HFF-Myc (cell line): ENCODE results near the gene KLHDC9.

Experiments used
- DNase-seq: peaks from one replicate; pipeline ENCODE4 v3.0.0-alpha.2; 2011; ENCODE audit warnings: low read depth; ENCODE audit errors: extremely low read depth
- H3K4me3 ChIP-seq: replicated peaks from 2 replicates; pipeline ENCODE4 v1.5.1; 2011; ENCODE audit warnings: low read depth, mild to moderate bottlenecking, control low read depth, low read length
- CTCF ChIP-seq: IDR thresholded peaks from 2 replicates; pipeline ENCODE4 v1.5.1; 2012; ENCODE audit warnings: mild to moderate bottlenecking, low read depth, low read length, control low read depth; ENCODE audit errors: missing control alignments

KLHDC9 gene

DNA sequence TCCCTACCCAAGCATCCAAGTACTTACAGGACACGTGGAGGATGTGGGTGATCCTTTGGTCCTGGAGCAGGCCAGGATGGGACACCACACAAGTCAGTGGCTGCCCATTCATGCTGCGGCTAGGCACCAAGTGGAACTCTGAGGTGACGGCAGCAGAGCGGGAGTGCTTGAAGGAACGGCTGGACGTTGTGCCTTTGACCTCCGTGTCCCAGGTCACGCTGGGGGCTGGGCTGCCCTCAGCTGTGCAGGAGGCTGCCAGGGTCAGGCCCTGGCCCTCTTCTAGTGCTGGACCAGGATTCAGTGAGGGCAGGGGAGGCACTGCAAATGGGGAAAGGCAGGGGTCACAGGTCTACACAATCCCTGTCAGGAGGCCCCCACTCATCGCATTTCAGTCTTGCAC, 20.7 kb upstream of the KLHDC9 start:
- no peak overlapping the region for H3K4me3 ChIP-seq
- DNase-seq, result no peak
- no peak for TF ChIP-seq CTCF

DNA sequence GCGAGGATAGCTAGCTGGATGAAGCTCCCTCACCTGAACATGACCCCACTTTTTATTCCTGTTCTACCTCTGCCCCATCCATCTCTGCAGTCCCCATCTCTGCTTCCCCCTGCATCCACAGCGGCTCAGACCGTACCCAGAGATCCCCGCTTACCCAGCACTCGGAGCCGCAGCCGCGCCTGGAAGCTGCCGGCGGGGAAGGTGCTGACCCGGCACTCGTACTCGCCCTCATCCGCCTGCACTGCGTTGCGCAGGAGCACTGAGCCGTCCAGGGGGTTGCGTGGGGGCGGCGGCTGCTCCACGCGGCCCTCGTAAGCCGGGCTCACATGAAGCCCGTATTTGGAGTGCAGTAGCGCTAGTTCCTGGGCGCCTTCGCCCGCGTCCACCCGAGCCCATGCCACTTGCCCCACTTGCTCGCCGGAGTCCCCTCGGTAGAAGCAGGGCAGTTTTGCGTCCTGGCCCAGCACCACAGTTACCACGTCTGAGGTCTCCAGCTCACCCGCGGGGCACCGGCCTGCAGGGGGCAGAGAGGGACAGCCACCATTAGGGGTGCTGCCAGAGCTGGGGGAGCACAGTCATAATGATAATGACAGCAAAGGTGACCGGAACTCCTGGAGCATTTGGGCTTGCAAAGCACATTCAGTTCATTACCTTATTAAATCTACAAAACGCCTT, 18.6 kb upstream of the KLHDC9 start:
- H3K4me3 ChIP-seq, result no peak overlapping the region
- no peak for DNase-seq
- no peak for TF ChIP-seq CTCF

DNA sequence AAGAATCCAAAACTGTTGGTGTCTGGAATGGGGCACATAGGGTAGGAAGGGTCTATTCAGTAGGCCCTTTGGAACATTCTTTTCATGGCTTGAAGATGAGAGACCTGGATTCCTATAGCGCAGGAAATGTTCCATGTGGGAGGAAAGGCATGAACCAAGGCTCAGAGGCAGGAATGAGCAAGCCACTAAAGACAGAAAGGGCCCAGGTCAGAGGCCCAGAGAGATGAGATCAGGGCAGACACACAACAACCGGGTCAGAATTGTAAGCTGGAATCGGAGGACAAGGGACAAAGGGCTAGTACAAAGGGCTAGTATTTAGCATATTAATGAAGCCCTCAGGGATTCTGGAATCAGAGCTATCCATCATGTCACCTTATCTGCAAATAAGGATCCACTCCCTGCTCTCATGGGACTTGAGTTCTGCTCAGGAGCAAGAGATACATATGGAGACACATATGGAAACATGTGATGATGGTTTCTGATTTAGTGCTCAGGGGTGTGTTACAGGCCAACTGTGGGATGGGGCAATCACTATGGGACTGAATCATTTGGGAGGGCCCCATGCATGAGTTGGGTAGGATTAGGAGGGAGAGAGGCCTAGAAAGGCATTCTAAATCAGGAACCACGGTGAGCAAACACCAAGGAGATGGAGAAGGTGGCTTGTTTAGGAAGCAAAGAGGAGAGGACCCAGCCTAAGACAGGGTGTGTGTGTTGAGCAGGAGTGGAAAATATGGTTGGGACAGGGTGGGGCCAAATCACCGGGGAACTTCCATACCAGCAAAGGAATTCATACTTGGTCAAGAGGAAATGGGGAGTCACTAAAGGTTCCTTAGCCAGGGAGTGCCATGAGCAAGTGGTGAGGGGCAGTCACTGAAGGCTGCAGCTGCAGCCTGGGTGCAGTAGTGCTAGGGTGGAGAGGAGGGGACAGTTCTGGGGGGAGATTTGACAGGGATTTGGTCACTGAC, 17.4 kb upstream of the KLHDC9 start:
- no peak for DNase-seq
- TF ChIP-seq CTCF, result no peak
- H3K4me3 ChIP-seq, result no peak overlapping the region

- DNase-seq, result no peak
- no peak overlapping the region for H3K4me3 ChIP-seq
- TF ChIP-seq CTCF, result no peak
These were observed 16.6 kb upstream of the KLHDC9 start for GRCh38 chr1:161081519-161081918.

DNA sequence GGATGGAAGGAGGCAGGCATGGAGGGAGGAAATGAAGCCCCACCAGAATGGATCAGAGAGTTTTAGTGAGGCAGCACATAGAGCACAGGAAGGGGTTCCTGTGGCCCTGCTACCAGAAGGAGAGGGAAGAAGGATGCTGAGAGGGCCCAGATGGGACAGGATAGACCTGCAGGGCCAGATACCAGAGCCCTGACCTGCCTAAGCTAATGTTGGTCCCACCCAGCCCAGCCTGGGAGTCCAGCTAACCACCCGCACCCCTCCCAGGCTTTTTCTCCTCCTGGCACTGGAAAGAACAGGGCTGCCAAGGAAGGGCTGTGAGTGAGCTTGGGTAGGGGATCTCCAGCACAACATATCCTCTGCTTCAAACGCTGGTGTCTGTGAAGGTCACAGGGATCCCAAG, 15.7 kb upstream of the KLHDC9 start:
- no peak overlapping the region for H3K4me3 ChIP-seq
- no peak for DNase-seq
- no peak for TF ChIP-seq CTCF

DNA sequence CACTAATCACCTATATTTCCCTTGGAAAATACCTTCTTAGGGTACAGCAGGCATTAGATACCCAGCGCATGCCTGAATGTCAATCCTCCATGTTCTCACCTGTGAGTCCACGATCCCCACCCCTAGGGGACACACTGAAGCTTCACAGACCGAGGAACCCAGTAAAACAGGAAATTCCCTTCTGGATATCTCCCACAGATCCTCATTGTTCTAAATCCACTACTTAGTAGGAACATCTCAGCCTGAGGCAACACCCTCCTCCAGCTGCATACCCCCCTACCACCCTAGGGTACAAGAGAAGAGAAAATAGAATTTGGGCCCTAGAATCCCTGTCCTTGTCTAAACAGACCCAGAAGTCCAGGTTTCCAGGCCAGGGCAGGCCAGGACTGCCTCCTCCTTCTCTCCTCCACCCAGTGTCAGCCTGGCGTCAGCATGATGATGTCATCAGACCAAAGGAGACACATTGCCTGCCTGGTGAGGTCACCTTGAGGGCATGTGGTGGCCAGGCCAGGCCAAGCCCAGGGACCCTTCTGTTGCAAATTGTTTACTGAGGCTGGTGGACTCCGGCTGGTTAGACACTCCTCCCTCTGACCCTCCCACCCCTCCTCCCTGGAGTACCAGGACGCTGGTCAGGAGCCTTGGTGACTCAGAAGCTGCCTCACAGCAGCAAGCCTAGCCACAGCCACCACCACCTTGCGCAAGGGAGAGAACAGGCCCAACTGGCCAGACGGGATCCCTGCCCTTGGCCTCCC, 15.0 kb upstream of the KLHDC9 start:
- no peak overlapping the region for H3K4me3 ChIP-seq
- peak; percentile 38 for DNase-seq
- no peak for TF ChIP-seq CTCF
